ENCODE measurements around the gene ZNF280A. TPM values are rescaled to one million over a fixed set of nuclear protein-coding genes. Genes with fewer than 3 reads are reported as not detected.

ZNF280A gene
- total RNA-seq, 1 experiment from 2014 or later: 0.81 TPM

DNA sequence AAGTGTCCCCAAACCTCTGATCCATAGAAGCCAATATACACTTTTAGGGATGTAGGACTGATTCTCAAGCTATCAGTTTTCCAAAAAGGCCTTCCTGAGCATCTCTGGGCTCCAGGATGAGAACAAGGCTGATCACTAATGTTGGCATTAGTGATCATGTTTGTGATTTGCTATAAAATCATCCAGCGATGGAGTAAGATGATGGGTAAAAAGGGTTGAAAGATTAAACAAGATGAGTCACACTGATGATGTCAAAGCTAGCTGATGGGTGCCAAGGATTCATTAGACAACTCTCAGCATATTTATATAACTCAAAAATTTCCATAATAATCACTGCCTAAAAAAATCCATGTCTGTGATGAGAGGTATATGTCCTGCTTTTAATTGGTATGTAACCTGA lies 54.3 kb downstream of the ZNF280A start:
- no peak overlapping the region for H3K4me2 ChIP-seq (ENCODE audit: low read length)
- no peak overlapping the region for H3K4me3 ChIP-seq (replicated peaks in 1 of 2; ENCODE audit: low read depth in 1 of 2, low read length in 2 of 2)
- H3K36me3 ChIP-seq (ENCODE audit: control insufficient read depth in 1 of 2, insufficient read depth in 2 of 2, low read length in 2 of 2): no peaks in the 10 kb centered on the region; a peak in 1 of 4 replicates
- TF ChIP-seq, protein P1, sequence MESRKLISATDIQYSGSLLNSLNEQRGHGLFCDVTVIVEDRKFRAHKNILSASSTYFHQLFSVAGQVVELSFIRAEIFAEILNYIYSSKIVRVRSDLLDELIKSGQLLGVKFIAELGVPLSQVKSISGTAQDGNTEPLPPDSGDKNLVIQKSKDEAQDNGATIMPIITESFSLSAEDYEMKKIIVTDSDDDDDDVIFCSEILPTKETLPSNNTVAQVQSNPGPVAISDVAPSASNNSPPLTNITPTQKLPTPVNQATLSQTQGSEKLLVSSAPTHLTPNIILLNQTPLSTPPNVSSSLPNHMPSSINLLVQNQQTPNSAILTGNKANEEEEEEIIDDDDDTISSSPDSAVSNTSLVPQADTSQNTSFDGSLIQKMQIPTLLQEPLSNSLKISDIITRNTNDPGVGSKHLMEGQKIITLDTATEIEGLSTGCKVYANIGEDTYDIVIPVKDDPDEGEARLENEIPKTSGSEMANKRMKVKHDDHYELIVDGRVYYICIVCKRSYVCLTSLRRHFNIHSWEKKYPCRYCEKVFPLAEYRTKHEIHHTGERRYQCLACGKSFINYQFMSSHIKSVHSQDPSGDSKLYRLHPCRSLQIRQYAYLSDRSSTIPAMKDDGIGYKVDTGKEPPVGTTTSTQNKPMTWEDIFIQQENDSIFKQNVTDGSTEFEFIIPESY (IDR thresholded peaks at IDR 0.05; ENCODE audit: extremely low read depth, insufficient replicate concordance, low read length): no peak
- TF ChIP-seq JUND (IDR thresholded peaks at IDR 0.05) (no peak), ZNF274 (IDR thresholded peaks at IDR 0.05; ENCODE audit: low read depth, low read length) (no peak), EZH2 (IDR thresholded peaks at IDR 0.05) (no peak), ELF1 (IDR thresholded peaks at IDR 0.05; ENCODE audit: borderline replicate concordance, low read depth) (no peak), SIN3A (IDR thresholded peaks at IDR 0.05; ENCODE audit: low read depth) (no peak), FOSL1 (IDR thresholded peaks at IDR 0.05; ENCODE audit: low read depth) (no peak), POLR2A (IDR thresholded peaks at IDR 0.05; ENCODE audit: borderline replicate concordance, extremely low read depth, insufficient read depth, insufficient read length) (no peak), EZH2phosphoT487 (IDR thresholded peaks at IDR 0.05; ENCODE audit: borderline replicate concordance) (no peak), TCF7L2 (IDR thresholded peaks at IDR 0.05; ENCODE audit: borderline replicate concordance, extremely low read depth, insufficient read depth, insufficient read length) (no peak)
- TF ChIP-seq, protein P2, sequence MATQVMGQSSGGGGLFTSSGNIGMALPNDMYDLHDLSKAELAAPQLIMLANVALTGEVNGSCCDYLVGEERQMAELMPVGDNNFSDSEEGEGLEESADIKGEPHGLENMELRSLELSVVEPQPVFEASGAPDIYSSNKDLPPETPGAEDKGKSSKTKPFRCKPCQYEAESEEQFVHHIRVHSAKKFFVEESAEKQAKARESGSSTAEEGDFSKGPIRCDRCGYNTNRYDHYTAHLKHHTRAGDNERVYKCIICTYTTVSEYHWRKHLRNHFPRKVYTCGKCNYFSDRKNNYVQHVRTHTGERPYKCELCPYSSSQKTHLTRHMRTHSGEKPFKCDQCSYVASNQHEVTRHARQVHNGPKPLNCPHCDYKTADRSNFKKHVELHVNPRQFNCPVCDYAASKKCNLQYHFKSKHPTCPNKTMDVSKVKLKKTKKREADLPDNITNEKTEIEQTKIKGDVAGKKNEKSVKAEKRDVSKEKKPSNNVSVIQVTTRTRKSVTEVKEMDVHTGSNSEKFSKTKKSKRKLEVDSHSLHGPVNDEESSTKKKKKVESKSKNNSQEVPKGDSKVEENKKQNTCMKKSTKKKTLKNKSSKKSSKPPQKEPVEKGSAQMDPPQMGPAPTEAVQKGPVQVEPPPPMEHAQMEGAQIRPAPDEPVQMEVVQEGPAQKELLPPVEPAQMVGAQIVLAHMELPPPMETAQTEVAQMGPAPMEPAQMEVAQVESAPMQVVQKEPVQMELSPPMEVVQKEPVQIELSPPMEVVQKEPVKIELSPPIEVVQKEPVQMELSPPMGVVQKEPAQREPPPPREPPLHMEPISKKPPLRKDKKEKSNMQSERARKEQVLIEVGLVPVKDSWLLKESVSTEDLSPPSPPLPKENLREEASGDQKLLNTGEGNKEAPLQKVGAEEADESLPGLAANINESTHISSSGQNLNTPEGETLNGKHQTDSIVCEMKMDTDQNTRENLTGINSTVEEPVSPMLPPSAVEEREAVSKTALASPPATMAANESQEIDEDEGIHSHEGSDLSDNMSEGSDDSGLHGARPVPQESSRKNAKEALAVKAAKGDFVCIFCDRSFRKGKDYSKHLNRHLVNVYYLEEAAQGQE (IDR thresholded peaks at IDR 0.05; ENCODE audit: low read depth): no peak
- TF ChIP-seq, protein P3, sequence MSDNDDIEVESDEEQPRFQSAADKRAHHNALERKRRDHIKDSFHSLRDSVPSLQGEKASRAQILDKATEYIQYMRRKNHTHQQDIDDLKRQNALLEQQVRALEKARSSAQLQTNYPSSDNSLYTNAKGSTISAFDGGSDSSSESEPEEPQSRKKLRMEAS (IDR thresholded peaks at IDR 0.05): no peak
- TF ChIP-seq, protein P4, sequence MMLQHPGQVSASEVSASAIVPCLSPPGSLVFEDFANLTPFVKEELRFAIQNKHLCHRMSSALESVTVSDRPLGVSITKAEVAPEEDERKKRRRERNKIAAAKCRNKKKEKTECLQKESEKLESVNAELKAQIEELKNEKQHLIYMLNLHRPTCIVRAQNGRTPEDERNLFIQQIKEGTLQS (IDR thresholded peaks at IDR 0.05): no peak
- CTCF ChIA-PET: interaction anchor here (0.8 to 1.4 kb wide), 4 partner anchors 284 to 491 kb away, joined by 3 to 4 read pairs (median 3); no protein-coding TSS in a partner anchor
- DNase-seq (ENCODE audit: low read depth, low spot score): no peak
- H3K27me3 ChIP-seq (ENCODE audit: insufficient read depth, low read length): no peaks in the 10 kb centered on the region
- no peaks in the 10 kb centered on the region for H4K20me1 ChIP-seq (ENCODE audit: insufficient read depth)
- no peaks in the 10 kb centered on the region for H3K79me2 ChIP-seq (ENCODE audit: insufficient read depth, low read length)
- no peaks in the 10 kb centered on the region for H3K9me2 ChIP-seq (ENCODE audit: insufficient read depth)
- no peaks in the 10 kb centered on the region for H3K4me1 ChIP-seq (ENCODE audit: control insufficient read depth in 1 of 2, insufficient read depth in 2 of 2, low read length in 2 of 2)
- intact Hi-C loops (cut with micrococcal nuclease): loop anchor here (2.0 to 10.0 kb wide), 3 partner anchors 119 to 419 kb away; no protein-coding TSS in a partner anchor
- RAD21 ChIA-PET (ENCODE audit: low non-redundant PET in 1 of 2, low total read pairs in 2 of 2, uncharacterized antibody in 2 of 2, unreplicated experiment in 2 of 2): no interaction called here
- H3K9ac ChIP-seq (ENCODE audit: low read length): no peak overlapping the region
- no peak overlapping the region for H3K27ac ChIP-seq (ENCODE audit: low read depth, low read length)
- ATAC-seq: no peak
- no TSS peak for BruUV-seq (replicated peaks)
- no peak overlapping the region for H2AFZ ChIP-seq (ENCODE audit: low read depth, low read length, poor library complexity, severe bottlenecking)
- H3K9me3 ChIP-seq (ENCODE audit: control insufficient read depth in 1 of 2, insufficient read depth in 1 of 2, low read depth in 1 of 2, low read length in 2 of 2): 0 out of 4 replicates have a peak, but pooled peaks cover 0 to 3% of the 10 kb centered on the region in 2 experiments
- POLR2A ChIA-PET: no interaction called here
